Measurements from ENCODE around the gene BCAM.
"Not testable (repeated sequence)": the region's sequence is repeated elsewhere in the genome, so short reads cannot be mapped to it uniquely, and the experiment has no call there.

BCAM gene

GRCh38 chr19:44770550-44771257, 38.2 kb upstream of the BCAM start:
- TF ChIP-seq CTCF (IDR thresholded peaks at IDR 0.05; ENCODE audit: low read depth, low read length, missing control alignments) = peak; percentile 61
- no peak overlapping the region for H3K4me3 ChIP-seq (replicated peaks; ENCODE audit: low read depth, low read length)
- DNase-seq (ENCODE audit: extremely low read depth, low read depth) = peak; percentile 96

GRCh38 chr19:44772144-44772543, 36.8 kb upstream of the BCAM start:
- DNase-seq (ENCODE audit: extremely low read depth, low read depth); H3K4me3 ChIP-seq (replicated peaks; ENCODE audit: low read depth, low read length): not testable (repeated sequence)

- DNase-seq (ENCODE audit: extremely low read depth, low read depth) = no peak
Observed at GRCh38 chr19:44772959-44773358, 35.9 kb upstream of the BCAM start.

GRCh38 chr19:44775676-44776240, 33.1 kb upstream of the BCAM start:
- no peak for DNase-seq (ENCODE audit: extremely low read depth, low read depth)
- TF ChIP-seq CTCF (IDR thresholded peaks at IDR 0.05; ENCODE audit: low read depth, low read length, missing control alignments) = no peak
- H3K4me3 ChIP-seq (replicated peaks; ENCODE audit: low read depth, low read length) = no peak overlapping the region

More at GRCh38 chr19:44772959-44773358, 35.9 kb upstream of the BCAM start:
- no peak for TF ChIP-seq CTCF (IDR thresholded peaks at IDR 0.05; ENCODE audit: low read depth, low read length, missing control alignments)
- no peak overlapping the region for H3K4me3 ChIP-seq (replicated peaks; ENCODE audit: low read depth, low read length)

GRCh38 chr19:44776402-44777096, 32.4 kb upstream of the BCAM start:
- DNase-seq (ENCODE audit: extremely low read depth, low read depth) = no peak
- no peak overlapping the region for H3K4me3 ChIP-seq (replicated peaks; ENCODE audit: low read depth, low read length)
- no peak for TF ChIP-seq CTCF (IDR thresholded peaks at IDR 0.05; ENCODE audit: low read depth, low read length, missing control alignments)

GRCh38 chr19:44777715-44778347, 31.1 kb upstream of the BCAM start, which contains the start of gene CBLC:
CBLC (plus strand) TSS chr19:44777890; CDS start chr19:44777932, 42 bp downstream.
- no peak within 1 kb of the TSS for H3K4me3 ChIP-seq (replicated peaks; ENCODE audit: low read depth, low read length)
- no peak for TF ChIP-seq CTCF (IDR thresholded peaks at IDR 0.05; ENCODE audit: low read depth, low read length, missing control alignments)
- DNase-seq (ENCODE audit: extremely low read depth, low read depth) = no peak

GRCh38 chr19:44779150-44779549, 29.8 kb upstream of the BCAM start:
- DNase-seq (ENCODE audit: extremely low read depth, low read depth) = no peak
- no peak overlapping the region for H3K4me3 ChIP-seq (replicated peaks; ENCODE audit: low read depth, low read length)
- no peak for TF ChIP-seq CTCF (IDR thresholded peaks at IDR 0.05; ENCODE audit: low read depth, low read length, missing control alignments)

GRCh38 chr19:44781694-44782093, 27.2 kb upstream of the BCAM start:
- DNase-seq (ENCODE audit: extremely low read depth, low read depth); H3K4me3 ChIP-seq (replicated peaks; ENCODE audit: low read depth, low read length): not testable (repeated sequence)
